Nephron (organoid): Measurements from ENCODE around the gene EARS2.
A peak's percentile ranks its signal among the peaks of the same experiment; 100 is the strongest.

Experiments used
- H3K27ac Mint-ChIP-seq, 3 experiments: 2 replicates each; pipeline ENCODE4 v1.8.0; 2020; ENCODE audit warnings: mixed read lengths in 3 of 3, mild to moderate bottlenecking in 2 of 3, moderate library complexity in 1 of 3
- H3K27me3 Mint-ChIP-seq: 2 replicates; pipeline ENCODE4 v1.8.0; 2021; ENCODE audit warnings: low read depth, mild to moderate bottlenecking, moderate library complexity, mixed read lengths
- H3K36me3 Mint-ChIP-seq: 2 replicates; pipeline ENCODE4 v1.8.0; 2020; ENCODE audit warnings: low read depth, mixed read lengths
- H3K4me1 Mint-ChIP-seq: 2 replicates; pipeline ENCODE4 v1.8.0; 2020; ENCODE audit warnings: mixed read lengths
- H3K4me3 Mint-ChIP-seq, 3 experiments: 2 replicates each; pipeline ENCODE4 v1.8.0; 2020; ENCODE audit warnings: mild to moderate bottlenecking in 3 of 3, mixed read lengths in 3 of 3, moderate library complexity in 2 of 3
- H3K9me3 Mint-ChIP-seq: 2 replicates; pipeline ENCODE4 v1.8.0; 2020; ENCODE audit warnings: mixed read lengths
- TF ChIP-seq, protein P1 (sequence below), 3 experiments: fragments of 200-600 bp; sonication (generic); IDR thresholded peaks; one replicate each; pipeline ENCODE4 v1.5.0; 2021; ENCODE audit warnings: antibody characterized with exemption in 3 of 3; ENCODE audit not compliant: unreplicated experiment in 3 of 3

The EARS2 gene

DNA sequence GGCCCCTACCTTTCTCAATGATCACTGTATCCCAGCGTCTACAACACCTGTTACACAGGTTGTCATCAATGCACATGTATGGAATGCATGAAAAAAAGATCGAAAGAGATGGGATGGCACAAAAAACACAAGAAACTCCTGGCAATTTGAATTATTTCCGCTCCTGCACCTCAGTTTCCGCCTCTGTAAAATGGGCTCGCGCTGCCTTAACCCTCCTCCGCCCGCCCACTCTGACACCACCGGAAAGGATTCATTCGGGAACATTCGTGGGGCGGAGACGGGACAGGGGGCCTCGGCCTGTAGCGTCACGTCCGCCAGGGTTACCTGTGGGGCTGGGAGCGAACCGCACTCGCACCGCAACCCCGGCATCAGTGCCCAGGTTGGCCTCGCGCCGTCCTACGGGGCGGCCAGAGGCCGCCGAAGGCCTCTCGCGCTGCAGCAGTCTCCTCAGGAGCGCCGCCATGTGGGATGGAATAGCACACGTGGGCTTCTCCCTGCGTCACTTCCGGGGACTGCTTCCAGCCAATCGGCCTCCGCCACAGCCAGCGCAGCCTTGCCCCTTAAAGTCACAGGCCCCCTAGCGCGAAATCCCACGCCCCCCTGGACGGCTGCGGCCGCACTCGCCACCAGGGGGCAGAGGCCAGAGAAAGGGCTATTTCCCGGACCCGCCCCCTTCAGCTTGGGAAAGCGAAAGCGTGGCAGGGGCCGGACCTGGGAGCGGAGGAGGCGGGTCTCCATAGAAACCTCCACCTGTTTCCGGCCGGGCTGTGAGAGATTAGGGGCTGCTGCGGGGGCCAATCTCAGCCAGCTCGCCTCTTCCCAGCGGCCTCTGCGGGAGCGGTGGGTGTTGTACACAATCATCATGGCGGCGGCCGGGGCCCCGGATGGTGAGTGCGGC is at the start of gene EARS2, which contains the start of gene UBFD1:
Gene EARS2 (minus strand): TSS at position 470 of the 898 bp plus-strand sequence. CDS start 7 bp downstream, at position 463.
Gene UBFD1 (plus strand): TSS at position 847 of the 898 bp plus-strand sequence. CDS start 16 bp downstream, at position 863.
- TF ChIP-seq, protein P1, sequence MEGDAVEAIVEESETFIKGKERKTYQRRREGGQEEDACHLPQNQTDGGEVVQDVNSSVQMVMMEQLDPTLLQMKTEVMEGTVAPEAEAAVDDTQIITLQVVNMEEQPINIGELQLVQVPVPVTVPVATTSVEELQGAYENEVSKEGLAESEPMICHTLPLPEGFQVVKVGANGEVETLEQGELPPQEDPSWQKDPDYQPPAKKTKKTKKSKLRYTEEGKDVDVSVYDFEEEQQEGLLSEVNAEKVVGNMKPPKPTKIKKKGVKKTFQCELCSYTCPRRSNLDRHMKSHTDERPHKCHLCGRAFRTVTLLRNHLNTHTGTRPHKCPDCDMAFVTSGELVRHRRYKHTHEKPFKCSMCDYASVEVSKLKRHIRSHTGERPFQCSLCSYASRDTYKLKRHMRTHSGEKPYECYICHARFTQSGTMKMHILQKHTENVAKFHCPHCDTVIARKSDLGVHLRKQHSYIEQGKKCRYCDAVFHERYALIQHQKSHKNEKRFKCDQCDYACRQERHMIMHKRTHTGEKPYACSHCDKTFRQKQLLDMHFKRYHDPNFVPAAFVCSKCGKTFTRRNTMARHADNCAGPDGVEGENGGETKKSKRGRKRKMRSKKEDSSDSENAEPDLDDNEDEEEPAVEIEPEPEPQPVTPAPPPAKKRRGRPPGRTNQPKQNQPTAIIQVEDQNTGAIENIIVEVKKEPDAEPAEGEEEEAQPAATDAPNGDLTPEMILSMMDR (IDR thresholded peaks at IDR 0.05; ENCODE audit: unreplicated experiment in 3 of 3), result peak; percentile 84 to 97 (median 91)
- Mint-ChIP-seq H3K27me3 (no peaks in the 10 kb centered on the region), H3K9me3 (no peaks in the 10 kb centered on the region), H3K27ac (peak within 1 kb of the TSS; percentile 91 to 96 (median 93)), H3K4me3 (peak within 1 kb of the TSS; percentile 93 to 97 (median 94)), H3K4me1 (peaks cover 21% of the 10 kb centered on the region), H3K36me3 (peaks cover 27% of the 10 kb centered on the region)

DNA sequence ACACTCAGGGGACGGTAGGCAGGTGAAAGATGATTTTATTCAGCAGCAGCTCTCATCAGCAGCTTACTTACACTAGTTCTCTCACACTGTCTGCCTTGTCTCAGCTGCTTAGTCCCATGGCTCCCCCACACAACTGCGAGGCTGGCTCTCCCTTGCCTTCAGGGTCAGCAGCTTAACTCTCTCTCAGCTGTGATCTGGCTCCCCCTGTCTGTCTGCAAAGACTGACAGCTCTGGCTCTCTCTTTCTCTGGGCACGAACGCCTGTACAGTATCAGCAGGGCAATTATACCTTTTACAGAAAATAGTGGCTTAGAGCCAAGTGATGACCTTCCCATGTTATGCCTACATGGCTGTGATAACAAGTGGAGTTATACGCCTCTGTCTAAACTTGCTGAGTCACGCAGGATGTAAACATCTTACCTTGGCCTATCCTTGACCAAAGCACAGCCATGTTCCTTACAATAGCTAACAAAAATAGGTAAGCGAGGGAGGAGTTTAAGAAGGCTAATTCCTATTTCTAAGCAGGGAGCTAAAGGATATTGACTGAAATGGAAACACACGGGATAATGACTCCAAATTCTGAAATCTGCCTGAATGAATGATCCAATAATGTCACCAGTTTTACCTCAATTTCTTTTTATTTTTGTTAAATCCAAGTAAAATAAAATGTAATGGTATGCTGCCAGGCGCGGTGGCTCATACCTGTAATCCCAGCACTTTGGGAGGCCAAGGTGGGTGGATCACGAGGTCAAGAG is 40.0 kb upstream of the EARS2 start:
- H3K27me3 Mint-ChIP-seq, result no peaks in the 10 kb centered on the region
- no peaks in the 10 kb centered on the region for H3K9me3 Mint-ChIP-seq
- peaks cover 20% of the 10 kb centered on the region for H3K36me3 Mint-ChIP-seq
- H3K27ac Mint-ChIP-seq, result peak overlapping the region in 2 of 3 experiments; percentile 5 to 51
- peaks cover 4% of the 10 kb centered on the region for H3K4me1 Mint-ChIP-seq
- TF ChIP-seq, protein P1 (IDR thresholded peaks at IDR 0.05; ENCODE audit: unreplicated experiment in 3 of 3), result no peak
- H3K4me3 Mint-ChIP-seq, result peak overlapping the region; percentile 74 to 78 (median 75)

DNA sequence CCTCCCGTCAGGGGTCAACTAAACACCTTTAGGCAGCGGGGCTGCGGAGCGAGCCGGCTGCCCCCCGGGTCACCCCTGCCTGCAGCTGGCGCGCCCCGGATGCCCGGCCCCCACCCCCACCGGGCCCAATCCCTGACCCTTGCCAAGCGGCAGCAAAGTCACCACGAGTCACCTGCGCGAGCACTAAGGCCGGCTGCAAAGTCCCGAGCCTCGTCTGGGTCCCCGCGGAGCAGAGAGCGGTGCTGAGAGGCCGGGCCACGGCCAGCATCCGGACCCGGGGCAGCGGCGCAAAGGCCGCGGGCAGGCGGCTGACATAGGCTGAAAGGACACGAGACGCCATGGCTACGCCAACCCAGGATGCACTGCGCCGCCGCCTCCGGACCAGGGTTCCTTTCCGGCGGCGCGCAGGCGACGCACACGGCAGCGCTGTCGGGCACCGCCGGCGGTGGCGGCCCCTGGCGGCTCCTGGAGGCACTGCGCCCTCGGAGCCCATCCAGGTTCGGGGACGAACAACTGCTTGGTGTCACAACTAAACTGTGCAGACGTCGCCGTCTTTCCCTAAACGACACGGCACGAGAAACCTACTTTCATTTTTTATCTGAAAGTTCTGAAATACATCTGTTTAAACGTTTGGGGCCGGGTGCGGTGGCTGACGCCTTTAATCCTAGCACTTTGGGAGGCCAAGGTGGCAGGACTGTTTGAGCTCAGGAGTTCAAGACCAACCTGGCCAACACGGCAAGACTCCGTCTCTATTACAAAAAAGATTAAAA is 39.0 kb upstream of the EARS2 start, which contains the start of gene NDUFAB1:
Gene NDUFAB1 (minus strand): TSS at position 366 of the 770 bp plus-strand sequence. CDS start 26 bp downstream, at position 340.
- Mint-ChIP-seq H3K27ac (peak within 1 kb of the TSS in 2 of 3 experiments; percentile 74 to 78), H3K4me3 (peak within 1 kb of the TSS; percentile 84 to 91 (median 89)), H3K36me3 (peaks cover 27% of the 10 kb centered on the region), H3K9me3 (no peaks in the 10 kb centered on the region), H3K4me1 (peaks cover 4% of the 10 kb centered on the region), H3K27me3 (no peaks in the 10 kb centered on the region)
- TF ChIP-seq, protein P1 (IDR thresholded peaks at IDR 0.05; ENCODE audit: unreplicated experiment in 3 of 3), result peak; percentile 100

DNA sequence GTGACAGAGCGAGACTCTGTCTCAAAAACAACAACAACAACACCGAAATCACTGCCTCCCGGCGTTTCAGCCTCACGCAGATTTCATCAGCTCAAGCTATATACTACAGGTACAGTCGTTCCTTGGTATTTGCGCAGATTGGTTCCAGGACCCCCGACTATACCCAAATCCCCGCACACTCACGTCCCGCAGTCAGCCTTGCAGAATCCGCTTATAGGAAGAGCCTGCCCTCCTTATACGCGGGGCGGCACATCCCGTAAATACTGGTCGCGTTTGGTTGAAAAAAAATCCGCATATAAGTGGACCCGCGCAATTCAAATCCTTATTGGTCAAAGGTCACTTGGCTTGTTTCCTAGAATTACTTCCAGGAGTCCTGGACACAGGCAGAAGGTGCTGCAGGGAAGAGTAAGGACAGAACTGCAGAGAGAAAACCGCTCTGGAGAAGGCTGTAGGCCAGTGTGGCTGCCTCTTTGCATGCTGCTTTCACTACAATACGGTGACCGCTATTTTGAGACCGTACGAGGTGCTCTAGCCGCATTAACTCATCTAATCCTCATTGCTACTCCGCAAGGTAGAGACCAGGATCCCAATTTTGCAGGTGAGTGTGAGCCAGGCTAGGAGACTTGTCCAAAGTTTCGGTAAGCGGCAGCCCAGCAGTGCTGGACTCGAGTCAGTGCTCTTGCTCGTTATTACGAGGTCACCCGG is 38.2 kb upstream of the EARS2 start:
- peak overlapping the region in 2 of 3 experiments; percentile 74 to 78 for H3K27ac Mint-ChIP-seq
- H3K4me1 Mint-ChIP-seq, result peaks cover 4% of the 10 kb centered on the region
- peaks cover 33% of the 10 kb centered on the region for H3K36me3 Mint-ChIP-seq
- peak overlapping the region; percentile 84 to 91 (median 89) for H3K4me3 Mint-ChIP-seq
- no peaks in the 10 kb centered on the region for H3K27me3 Mint-ChIP-seq
- H3K9me3 Mint-ChIP-seq, result no peaks in the 10 kb centered on the region
- TF ChIP-seq, protein P1 (IDR thresholded peaks at IDR 0.05; ENCODE audit: unreplicated experiment in 3 of 3), result no peak

DNA sequence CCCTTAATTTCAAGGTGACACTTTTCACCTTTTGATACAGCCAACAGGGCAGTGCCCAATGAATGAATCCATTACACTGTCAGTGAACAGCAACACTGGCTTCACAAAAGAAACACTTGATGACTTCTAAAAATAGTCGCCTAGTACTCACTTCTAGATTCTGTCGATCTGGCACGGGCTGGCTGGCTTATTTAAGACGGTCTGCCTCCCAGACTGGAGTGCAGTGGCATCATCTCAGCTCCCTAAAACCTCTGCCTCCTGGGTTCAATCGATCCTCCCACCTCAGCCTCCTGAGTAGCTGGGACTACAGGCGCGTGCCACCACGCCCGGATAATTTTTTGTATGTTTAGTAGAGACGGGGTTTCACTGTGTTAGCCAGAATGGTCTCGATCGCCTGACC is 37.0 kb upstream of the EARS2 start:
- Mint-ChIP-seq H3K27ac (no peak overlapping the region), H3K9me3 (no peaks in the 10 kb centered on the region), H3K4me3 (peak overlapping the region; percentile 37 to 91 (median 51)), H3K4me1 (peaks cover 4% of the 10 kb centered on the region), H3K36me3 (peaks cover 39% of the 10 kb centered on the region), H3K27me3 (no peaks in the 10 kb centered on the region)
- TF ChIP-seq, protein P1 (IDR thresholded peaks at IDR 0.05; ENCODE audit: unreplicated experiment in 3 of 3), result no peak
